Parathyroid adenoma (tissue), 2 donors: ENCODE data around the gene ANKS1A.

Source experiments
- H2AFZ ChIP-seq: fragments of 300-600 bp; sonication (generic); one replicate; pipeline ENCODE4 v1.7.0; 2017; ENCODE audit warnings: antibody characterized with exemption, mild to moderate bottlenecking
- H3K27ac ChIP-seq: fragments of 300-600 bp; sonication (generic); one replicate; pipeline ENCODE4 v1.7.0; 2017
- H3K27me3 ChIP-seq: fragments of 300-600 bp; sonication (generic); one replicate; pipeline ENCODE4 v1.7.0; 2017; ENCODE audit warnings: low read length; ENCODE audit not compliant: control insufficient read depth, insufficient read depth
- H3K36me3 ChIP-seq: fragments of 300-600 bp; sonication (generic); one replicate; pipeline ENCODE4 v1.7.0; 2017; ENCODE audit warnings: low read length; ENCODE audit not compliant: control insufficient read depth, insufficient read depth
- H3K4me1 ChIP-seq: fragments of 300-600 bp; sonication (generic); one replicate; pipeline ENCODE4 v1.7.0; 2017; ENCODE audit warnings: control low read depth
- H3K4me2 ChIP-seq: fragments of 300-600 bp; sonication (generic); one replicate; pipeline ENCODE4 v1.7.0; 2017; ENCODE audit warnings: low read length
- H3K4me3 ChIP-seq: fragments of 300-600 bp; sonication (generic); one replicate; pipeline ENCODE4 v1.7.0; 2017; ENCODE audit warnings: low read depth, low read length
- H3K79me2 ChIP-seq: fragments of 300-600 bp; sonication (generic); one replicate; pipeline ENCODE4 v1.7.0; 2017; ENCODE audit warnings: control low read depth
- H3K9ac ChIP-seq: fragments of 300-600 bp; sonication (generic); one replicate; pipeline ENCODE4 v1.7.0; 2017; ENCODE audit warnings: mild to moderate bottlenecking
- H3K9me3 ChIP-seq: fragments of 300-600 bp; sonication (generic); one replicate; pipeline ENCODE4 v1.7.0; 2017; ENCODE audit warnings: low read length; ENCODE audit not compliant: control insufficient read depth
- TF ChIP-seq, protein P1 (sequence below): fragments of 300-600 bp; sonication (generic); IDR thresholded peaks from one replicate; pipeline ENCODE4 v1.7.0; 2017; ENCODE audit warnings: antibody characterized with exemption, mild to moderate bottlenecking
- donor health status: primary hyperparathyroidism.

Gene ANKS1A

DNA sequence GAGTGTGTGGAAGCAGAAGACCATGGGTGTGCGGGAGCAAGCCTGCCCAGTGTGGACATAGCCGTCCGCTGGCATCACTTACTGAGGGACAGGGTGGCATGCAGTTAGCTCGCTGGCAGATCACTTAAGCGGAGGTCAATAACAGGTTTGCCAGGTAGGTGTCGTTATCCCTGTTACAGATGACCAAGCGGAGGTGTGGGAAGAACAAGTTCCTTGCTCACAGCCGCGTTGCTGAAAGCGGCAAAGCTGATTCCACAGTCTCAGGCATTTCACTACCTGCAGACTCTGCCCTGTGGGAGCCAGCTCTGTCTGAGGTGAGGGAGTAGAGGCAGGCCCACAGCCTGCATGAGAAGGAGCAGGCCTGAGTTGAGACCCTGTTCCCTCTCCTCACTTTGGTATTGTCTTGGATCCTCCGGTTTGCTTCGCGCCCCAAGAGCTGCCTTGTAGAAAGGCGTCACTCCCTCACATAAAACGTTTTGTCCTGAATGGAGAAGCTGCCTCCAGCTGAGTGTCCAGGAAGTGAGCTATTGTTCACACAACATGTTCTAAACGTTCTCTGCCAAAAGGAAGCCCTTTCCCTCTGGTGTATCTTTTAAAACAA is 155.2 kb downstream of the ANKS1A start:
- H3K9ac ChIP-seq, result no peak overlapping the region
- H3K4me3 ChIP-seq, result no peak overlapping the region
- no peaks in the 10 kb centered on the region for H3K36me3 ChIP-seq
- no peaks in the 10 kb centered on the region for H3K9me3 ChIP-seq
- H2AFZ ChIP-seq, result no peak overlapping the region
- H3K79me2 ChIP-seq, result peaks cover 2% of the 10 kb centered on the region
- peak overlapping the region; percentile 20 for H3K27ac ChIP-seq
- H3K4me1 ChIP-seq, result no peaks in the 10 kb centered on the region
- no peaks in the 10 kb centered on the region for H3K27me3 ChIP-seq
- no peak overlapping the region for H3K4me2 ChIP-seq
- TF ChIP-seq, protein P1, sequence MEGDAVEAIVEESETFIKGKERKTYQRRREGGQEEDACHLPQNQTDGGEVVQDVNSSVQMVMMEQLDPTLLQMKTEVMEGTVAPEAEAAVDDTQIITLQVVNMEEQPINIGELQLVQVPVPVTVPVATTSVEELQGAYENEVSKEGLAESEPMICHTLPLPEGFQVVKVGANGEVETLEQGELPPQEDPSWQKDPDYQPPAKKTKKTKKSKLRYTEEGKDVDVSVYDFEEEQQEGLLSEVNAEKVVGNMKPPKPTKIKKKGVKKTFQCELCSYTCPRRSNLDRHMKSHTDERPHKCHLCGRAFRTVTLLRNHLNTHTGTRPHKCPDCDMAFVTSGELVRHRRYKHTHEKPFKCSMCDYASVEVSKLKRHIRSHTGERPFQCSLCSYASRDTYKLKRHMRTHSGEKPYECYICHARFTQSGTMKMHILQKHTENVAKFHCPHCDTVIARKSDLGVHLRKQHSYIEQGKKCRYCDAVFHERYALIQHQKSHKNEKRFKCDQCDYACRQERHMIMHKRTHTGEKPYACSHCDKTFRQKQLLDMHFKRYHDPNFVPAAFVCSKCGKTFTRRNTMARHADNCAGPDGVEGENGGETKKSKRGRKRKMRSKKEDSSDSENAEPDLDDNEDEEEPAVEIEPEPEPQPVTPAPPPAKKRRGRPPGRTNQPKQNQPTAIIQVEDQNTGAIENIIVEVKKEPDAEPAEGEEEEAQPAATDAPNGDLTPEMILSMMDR, result no peak

DNA sequence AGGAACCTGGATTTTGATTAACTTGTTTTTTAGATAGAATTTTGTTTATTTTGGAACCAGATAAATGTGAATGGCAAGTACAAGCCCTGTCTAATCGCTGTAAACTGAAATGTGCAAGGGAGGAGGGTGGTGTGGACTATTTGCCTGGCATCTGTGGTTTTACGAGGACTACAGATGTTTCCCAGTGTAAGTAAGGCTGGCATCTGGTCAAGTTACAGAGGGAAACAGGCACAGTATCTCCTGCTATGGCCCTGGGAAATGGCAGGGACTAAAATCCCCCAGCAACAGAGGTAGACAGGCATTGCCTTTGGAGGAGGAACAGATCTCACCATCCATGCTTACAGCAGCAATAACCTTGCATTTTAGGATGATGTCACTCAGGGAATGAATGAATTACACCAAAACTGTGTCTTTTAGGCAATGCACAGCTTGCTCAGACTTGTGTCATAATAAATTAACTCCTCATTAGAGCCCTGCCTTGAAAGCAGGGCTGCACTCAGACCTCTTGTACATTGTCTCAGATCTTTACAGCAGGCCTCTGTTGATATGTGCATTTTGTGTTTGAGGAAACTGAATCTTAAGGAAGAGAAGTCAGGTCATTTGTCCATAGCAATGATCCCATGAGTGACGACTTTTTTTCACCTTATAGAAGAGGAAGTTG is 155.8 kb downstream of the ANKS1A start:
- H3K9ac ChIP-seq, result no peak overlapping the region
- H3K27ac ChIP-seq, result peak overlapping the region; percentile 11
- no peaks in the 10 kb centered on the region for H3K36me3 ChIP-seq
- TF ChIP-seq, protein P1, result no peak
- H3K4me2 ChIP-seq, result no peak overlapping the region
- no peaks in the 10 kb centered on the region for H3K27me3 ChIP-seq
- no peak overlapping the region for H2AFZ ChIP-seq
- H3K4me1 ChIP-seq, result no peaks in the 10 kb centered on the region
- H3K9me3 ChIP-seq, result no peaks in the 10 kb centered on the region
- peaks cover 2% of the 10 kb centered on the region for H3K79me2 ChIP-seq
- no peak overlapping the region for H3K4me3 ChIP-seq

DNA sequence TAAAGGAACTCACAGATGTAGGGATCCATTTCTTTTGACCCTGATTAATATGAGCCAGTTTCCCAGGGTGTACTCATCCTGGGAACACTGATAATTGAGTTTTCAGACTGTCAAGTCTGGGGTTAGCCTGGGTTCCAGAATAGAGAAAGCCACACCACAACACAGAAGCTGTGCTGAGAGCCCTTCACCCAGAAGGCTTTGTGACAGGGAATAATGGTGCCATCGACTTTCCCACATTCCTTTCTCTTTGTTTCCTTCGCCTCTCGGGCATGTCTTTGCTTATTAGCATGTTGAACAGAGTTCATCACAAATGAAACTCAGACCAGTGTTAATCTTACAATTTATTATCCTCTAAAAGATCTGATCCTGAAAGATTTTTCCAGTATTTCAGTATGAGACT is 157.0 kb downstream of the ANKS1A start:
- H3K27me3 ChIP-seq, result no peaks in the 10 kb centered on the region
- H3K36me3 ChIP-seq, result no peaks in the 10 kb centered on the region
- H3K4me2 ChIP-seq, result no peak overlapping the region
- H3K27ac ChIP-seq, result no peak overlapping the region
- TF ChIP-seq, protein P1, result no peak
- no peak overlapping the region for H3K9ac ChIP-seq
- no peaks in the 10 kb centered on the region for H3K9me3 ChIP-seq
- H3K4me3 ChIP-seq, result no peak overlapping the region
- H3K79me2 ChIP-seq, result no peaks in the 10 kb centered on the region
- H2AFZ ChIP-seq, result no peak overlapping the region
- no peaks in the 10 kb centered on the region for H3K4me1 ChIP-seq

DNA sequence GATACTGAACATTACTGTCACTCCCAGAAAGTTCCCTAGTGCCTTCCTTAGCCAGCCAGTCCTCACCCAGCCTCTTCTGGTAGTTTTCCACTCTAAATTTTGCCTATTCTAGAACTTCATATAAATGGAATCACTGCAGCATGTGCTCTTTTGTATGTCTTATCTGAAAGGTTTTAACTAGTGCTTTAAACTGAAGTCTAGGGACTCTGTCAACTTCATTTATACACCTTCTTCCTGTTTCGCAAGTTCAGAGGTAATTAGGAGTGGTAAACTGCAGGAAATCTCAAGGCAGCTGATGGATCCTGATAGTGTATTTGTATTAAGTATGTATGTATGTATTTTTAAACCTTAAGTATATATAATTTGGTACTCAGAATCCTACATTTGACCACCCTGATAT is 157.8 kb downstream of the ANKS1A start:
- H3K36me3 ChIP-seq, result no peaks in the 10 kb centered on the region
- no peaks in the 10 kb centered on the region for H3K4me1 ChIP-seq
- no peak overlapping the region for H3K4me3 ChIP-seq
- H3K79me2 ChIP-seq, result no peaks in the 10 kb centered on the region
- no peak overlapping the region for H2AFZ ChIP-seq
- no peak overlapping the region for H3K27ac ChIP-seq
- no peaks in the 10 kb centered on the region for H3K27me3 ChIP-seq
- TF ChIP-seq, protein P1, result no peak
- H3K9ac ChIP-seq, result no peak overlapping the region
- H3K4me2 ChIP-seq, result no peak overlapping the region
- no peaks in the 10 kb centered on the region for H3K9me3 ChIP-seq
